ENCODE measurements around the gene CNPY1.

Gene CNPY1

DNA sequence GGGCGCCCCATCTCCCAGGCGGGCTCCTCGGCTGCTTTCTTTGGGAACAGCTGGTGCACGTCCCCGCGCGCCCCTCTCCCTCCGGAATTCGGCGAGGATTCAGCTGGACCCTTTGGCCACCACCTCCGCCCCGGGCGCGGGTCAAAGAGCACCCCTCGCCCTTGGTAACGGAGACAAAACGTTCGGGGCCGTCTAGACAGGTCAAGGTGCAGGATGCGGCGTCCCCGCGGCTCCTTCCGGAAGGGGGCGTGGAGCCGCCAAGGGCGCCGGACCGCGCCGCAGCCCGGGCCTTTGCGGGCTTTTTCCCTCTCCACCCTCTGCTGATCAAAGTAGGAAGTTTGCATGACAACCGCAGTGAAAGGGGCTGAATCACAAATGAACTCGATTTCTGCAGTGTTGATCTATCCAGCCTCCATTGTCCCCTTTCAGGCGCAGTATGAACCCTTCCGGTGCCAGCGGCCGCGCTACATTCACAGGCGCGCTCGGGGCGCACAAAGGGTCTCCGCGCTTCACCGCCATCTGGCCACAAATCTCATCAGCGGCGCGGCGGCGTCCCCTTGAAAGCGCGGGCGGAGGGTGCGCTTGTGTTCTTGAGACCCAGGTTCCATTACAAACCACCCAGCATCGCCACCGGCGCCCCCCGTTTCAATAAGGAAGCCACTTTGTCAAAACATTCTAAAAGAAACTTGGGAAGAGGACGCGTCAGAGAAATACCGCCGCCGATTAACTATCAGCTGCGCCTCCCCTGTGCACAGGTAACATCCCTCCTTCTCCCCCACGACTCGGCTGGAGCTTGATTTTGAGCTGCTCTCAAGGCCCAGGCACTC is 36.4 kb downstream of the CNPY1 start:
- H3K27ac ChIP-seq: no peak overlapping the region
- TF ChIP-seq, protein P1, sequence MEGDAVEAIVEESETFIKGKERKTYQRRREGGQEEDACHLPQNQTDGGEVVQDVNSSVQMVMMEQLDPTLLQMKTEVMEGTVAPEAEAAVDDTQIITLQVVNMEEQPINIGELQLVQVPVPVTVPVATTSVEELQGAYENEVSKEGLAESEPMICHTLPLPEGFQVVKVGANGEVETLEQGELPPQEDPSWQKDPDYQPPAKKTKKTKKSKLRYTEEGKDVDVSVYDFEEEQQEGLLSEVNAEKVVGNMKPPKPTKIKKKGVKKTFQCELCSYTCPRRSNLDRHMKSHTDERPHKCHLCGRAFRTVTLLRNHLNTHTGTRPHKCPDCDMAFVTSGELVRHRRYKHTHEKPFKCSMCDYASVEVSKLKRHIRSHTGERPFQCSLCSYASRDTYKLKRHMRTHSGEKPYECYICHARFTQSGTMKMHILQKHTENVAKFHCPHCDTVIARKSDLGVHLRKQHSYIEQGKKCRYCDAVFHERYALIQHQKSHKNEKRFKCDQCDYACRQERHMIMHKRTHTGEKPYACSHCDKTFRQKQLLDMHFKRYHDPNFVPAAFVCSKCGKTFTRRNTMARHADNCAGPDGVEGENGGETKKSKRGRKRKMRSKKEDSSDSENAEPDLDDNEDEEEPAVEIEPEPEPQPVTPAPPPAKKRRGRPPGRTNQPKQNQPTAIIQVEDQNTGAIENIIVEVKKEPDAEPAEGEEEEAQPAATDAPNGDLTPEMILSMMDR (conservative IDR thresholded peaks at IDR 0.05): no peak
- TF ChIP-seq ZFX (IDR thresholded peaks at IDR 0.05): no peak

DNA sequence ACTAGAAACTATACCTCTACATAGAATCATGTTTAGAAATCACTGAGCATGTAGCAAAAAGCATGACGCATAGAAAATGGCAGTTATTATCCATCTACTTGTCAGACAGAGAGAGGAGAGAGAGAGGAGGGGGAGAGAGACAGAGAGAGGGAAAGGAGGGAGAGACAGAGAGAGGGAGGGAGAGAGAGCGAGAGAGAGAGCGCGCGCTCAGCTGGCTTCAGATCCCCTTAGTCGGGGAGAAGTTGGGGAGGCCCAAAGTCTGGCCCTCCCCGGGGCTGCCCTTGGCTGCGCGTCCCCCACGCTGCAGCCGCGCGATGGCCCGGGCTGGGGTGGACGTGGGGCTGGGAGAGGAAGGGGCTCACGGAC is 37.0 kb downstream of the CNPY1 start:
- H3K27ac ChIP-seq: no peak overlapping the region

DNA sequence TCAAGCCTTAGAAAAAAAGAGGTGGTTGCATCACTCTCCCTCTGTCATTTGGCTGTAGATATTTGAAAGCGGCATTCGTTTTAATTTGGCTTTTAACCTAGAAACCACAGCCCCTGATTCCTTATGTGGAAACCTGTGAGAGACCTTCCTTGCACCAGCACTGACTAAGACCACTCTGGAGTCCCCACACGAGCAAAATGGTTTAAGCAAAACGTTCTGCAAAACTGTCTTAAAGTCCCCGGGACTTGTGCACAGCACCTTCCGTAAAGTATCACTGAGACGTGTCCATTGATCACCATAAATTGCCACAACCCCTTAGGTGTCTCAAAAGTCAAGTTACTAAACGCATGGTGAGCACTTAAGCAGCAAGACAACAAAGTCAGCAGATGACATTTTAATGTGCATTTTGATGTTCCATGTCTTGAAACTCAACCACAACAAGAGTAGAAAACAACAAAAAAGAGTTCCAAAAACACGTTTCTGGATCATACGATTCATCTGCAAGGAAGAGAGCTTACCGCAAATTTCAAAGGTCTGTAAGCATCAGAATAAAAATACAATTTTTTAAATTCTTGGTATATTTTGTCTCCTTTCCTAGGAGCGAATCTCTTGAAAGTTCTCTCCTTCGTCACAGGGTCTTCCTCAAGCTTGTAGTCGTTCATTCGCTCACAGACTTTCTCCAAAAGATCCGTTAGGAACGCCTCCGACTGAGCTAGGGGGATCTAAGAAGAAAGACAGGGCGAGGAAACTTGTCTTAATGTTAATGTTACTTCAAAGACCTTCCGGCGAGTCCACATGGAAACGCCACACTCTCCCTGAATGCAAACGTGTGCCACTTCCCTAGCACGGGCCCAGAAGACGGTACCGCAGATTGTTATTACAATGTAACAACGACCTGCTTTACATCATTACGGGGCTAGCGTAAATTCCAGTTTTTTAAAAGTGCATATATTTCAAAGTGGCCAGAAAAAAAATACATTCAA is 37.7 kb downstream of the CNPY1 start:
- no peak overlapping the region for H3K27ac ChIP-seq
- TF ChIP-seq ZFX (IDR thresholded peaks at IDR 0.05): no peak
- TF ChIP-seq, protein P1 (conservative IDR thresholded peaks at IDR 0.05): no peak

More for the DNA sequence above, 37.0 kb downstream of the CNPY1 start:
- TF ChIP-seq ZFX (IDR thresholded peaks at IDR 0.05): no peak
- TF ChIP-seq, protein P1 (conservative IDR thresholded peaks at IDR 0.05): no peak

DNA sequence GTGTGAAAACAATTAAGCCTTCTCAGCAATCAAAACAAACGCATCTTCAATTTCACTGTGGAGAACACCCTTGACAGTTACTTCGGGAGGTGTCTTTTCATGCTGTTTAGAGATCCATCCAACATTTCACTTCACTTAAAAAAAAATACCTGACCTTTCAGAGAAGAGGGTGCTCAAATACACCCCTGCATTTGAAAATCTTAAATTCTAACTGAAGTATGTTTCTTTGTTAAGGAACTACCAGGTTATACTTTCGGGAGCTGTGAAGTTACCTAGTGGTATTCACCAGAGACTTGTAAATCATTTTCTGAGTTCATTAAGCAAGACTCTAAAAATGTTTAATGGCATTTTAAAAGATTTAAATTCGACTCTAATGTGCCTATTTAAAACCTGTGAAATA is 38.8 kb downstream of the CNPY1 start:
- no peak for TF ChIP-seq ZFX (IDR thresholded peaks at IDR 0.05)
- no peak overlapping the region for H3K27ac ChIP-seq

DNA sequence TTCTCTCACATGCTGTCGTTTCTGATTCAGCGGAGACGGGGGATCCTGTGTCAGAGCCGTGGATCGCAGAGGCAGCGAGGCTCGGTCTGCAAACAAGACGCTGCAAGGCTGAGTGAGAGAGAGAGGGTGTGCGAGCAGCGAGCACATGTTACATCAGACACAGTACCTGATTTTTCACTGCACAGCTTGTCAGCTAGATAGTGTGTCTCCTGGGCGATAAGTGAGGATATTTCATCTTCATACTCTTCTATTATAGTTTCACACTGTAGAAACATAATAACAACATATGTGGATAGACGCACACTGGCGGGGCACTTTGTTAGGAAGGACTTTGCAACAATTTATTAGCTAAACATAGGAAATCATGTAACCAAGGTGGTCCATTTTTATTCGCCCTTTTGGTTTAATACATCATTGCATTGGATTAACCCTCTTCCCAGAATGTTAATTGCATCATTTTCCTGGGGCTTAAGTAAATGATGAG is 39.5 kb downstream of the CNPY1 start:
- no peak overlapping the region for H3K27ac ChIP-seq
- TF ChIP-seq, protein P1 (conservative IDR thresholded peaks at IDR 0.05): no peak
- TF ChIP-seq ZFX (IDR thresholded peaks at IDR 0.05): no peak

DNA sequence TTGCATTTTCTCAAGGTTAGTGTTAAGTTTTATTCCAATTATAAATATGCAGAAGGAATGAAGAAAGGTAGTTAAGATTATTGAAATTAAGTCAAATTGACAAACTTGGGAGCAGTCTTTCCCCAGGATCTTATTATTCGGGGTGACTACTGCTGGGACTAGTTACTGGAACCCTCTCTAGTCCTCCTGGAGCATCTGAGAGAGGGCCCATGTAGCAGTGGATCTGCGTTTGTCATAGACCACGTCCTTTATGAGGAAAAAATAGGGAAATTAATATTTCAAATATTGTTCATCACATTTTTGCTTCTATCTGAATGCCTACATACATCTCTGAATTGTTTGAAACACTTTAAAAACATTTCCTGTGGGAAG is 41.0 kb downstream of the CNPY1 start:
- TF ChIP-seq, protein P1 (conservative IDR thresholded peaks at IDR 0.05): no peak
- TF ChIP-seq ZFX (IDR thresholded peaks at IDR 0.05): no peak
- no peak overlapping the region for H3K27ac ChIP-seq

DNA sequence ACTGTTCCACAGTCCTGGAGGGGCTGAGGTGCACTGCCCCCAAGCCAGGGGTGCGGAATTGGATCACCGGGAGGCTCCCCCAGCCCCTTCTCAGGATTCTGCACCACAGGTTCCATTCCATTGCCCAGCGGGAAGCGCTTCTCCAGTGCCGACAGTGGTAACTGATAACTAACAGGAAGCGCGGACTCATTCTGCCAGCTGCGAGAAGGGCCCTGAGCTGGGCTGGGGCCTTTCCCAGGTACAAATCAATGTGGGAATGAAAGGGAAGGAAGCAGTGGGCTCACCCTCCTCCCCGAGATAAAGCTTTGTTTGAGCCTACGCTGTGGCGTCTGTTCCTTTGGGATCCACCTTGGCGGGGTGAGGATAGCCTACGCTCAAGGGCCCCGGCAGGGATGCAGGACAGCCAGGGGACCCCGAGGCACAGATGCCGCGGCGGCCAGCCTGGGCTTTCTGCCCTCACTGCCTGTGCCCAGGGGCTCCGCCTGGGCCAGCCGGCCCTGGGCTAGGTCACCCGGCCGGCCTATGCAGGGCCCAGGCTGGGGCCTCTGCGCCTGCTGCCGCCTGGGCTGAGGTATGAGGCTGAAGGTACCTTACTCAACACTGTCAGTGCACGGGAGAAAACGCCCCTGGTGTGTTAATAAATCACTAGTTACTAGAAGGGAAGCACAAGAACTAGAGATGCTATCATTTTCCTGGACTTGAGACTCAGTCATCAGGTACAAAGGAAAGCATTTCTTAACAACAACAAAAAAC is 49.0 kb downstream of the CNPY1 start:
- no peak overlapping the region for H3K27ac ChIP-seq
- TF ChIP-seq, protein P1 (conservative IDR thresholded peaks at IDR 0.05): no peak
- no peak for TF ChIP-seq ZFX (IDR thresholded peaks at IDR 0.05)

All from C4-2B (cell line).